ENCODE results near the gene GATB.

GRCh38 chr4:151753056-151753455, 7.8 kb downstream of the GATB start:
- TF ChIP-seq EZH2 (IDR thresholded peaks at IDR 0.05; ENCODE audit: low read length) (no peak), CTCF (optimal IDR thresholded peaks at IDR 0.05 in 1 of 3, IDR thresholded peaks at IDR 0.05 in 1 of 3, conservative IDR thresholded peaks at IDR 0.05 in 1 of 3; ENCODE audit: extremely low read depth in 1 of 3, insufficient read depth in 2 of 3, low read length in 3 of 3) (no peak)

All from keratinocyte (primary cell).